ENCODE measurements around the gene ACSL6. TPM values are rescaled to one million over a fixed set of nuclear protein-coding genes. Genes with fewer than 3 reads are reported as not detected.

Gene ACSL6
- total and polyA plus RNA-seq, 5 donors: 1.7 to 6.7 (median 3.0) TPM

DNA sequence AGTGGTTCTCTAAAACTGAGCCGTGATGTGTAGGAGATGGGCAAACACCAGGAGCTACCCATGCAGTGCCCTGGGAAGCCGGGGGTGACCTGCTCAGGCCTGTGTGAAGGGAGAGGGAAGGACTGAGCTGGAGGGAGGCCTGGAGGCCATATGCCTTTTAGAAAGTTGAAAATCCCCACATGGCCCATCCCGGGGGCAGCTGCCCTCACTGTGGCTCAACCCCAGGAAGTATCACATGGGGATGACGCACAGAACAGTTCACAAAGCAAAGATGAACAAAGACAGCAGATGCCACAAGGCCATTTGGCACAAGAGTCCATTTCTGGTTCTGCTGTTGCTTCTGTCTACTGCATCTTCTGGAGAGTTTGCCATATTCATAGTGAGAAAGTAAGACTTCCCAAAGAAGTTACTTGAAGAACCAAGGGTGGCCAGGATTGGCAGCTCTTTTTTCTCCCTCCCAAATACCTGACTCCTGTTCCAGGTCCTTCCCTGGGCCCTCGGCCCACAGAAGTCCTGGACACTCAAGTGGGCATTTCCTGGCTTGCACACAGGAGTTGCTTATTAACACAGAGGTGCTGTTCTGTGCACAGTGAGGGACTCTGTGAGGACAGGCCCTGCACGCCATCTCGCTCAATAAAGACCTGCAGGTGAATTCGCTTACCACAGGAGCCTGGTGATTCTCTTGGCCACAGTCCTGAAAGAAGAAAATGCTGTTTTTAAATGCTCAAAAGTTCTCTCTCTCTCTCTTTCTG lies 25.1 kb downstream of the ACSL6 start:
- ATAC-seq (no peak), DNase-seq (no peak)
- WGBS: 91% methylated on average over 8 of the region's 8 CpGs
- Histone ChIP-seq H3K4me3 (ENCODE audit: low read length) (no peak overlapping the region), H3K27me3 (ENCODE audit: control insufficient read depth, insufficient read depth) (no peaks in the 10 kb centered on the region), H3K4me1 (ENCODE audit: control insufficient read depth, insufficient read depth, low read length) (no peaks in the 10 kb centered on the region), H3K27ac (ENCODE audit: low read length) (no peak overlapping the region), H3K9me3 (ENCODE audit: control insufficient read depth, low read length) (no peaks in the 10 kb centered on the region)
- intact Hi-C loops (cut with DNase I): no loop called here

DNA sequence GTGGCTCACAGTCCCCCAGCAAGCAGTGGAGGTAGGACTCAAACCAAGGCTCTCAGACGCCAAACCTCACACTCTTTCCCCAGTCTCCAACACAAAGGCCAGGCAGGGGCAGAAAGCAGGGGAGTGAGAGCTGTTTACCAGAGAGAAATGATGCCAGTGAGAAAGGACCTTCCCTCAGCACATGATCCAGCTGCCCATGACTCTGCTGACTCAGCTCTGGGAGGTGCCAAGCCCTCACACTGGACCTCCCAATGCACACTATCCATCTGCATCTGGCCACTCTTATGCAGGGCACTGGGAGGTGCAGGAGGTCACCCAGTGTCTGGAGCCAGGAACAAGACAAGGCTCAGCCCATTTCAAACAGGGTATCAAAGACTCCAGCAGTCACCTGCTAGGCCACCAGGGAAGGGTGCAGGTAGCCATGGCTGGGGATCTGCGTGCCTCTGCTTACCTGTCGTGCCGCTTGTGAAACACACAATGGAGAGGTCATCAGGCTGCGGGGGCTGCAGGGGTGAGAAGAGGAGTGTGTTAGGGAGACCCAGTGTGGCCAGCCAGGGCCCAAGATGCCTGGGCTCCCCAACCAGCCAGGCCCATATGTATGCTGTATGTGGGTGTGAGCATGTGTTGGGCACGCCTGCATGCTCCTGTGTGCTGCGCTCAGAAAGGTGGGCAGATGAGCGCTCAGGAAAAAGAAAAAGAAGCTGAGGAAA lies 26.3 kb downstream of the ACSL6 start:
- intact Hi-C loops (cut with DNase I): no loop called here
- no peak for ATAC-seq
- no peaks in the 10 kb centered on the region for H3K27me3 ChIP-seq (ENCODE audit: control insufficient read depth, insufficient read depth)
- WGBS: 94% methylated on average over 8 of the region's 8 CpGs
- H3K9me3 ChIP-seq (ENCODE audit: control insufficient read depth, low read length): no peaks in the 10 kb centered on the region
- H3K27ac ChIP-seq (ENCODE audit: low read length): no peak overlapping the region
- no peaks in the 10 kb centered on the region for H3K4me1 ChIP-seq (ENCODE audit: control insufficient read depth, insufficient read depth, low read length)
- H3K4me3 ChIP-seq (ENCODE audit: low read length): no peak overlapping the region
- DNase-seq: no peak

- Histone ChIP-seq H3K27me3 (ENCODE audit: control insufficient read depth, insufficient read depth) (no peaks in the 10 kb centered on the region), H3K4me3 (ENCODE audit: low read length) (no peak overlapping the region), H3K27ac (ENCODE audit: low read length) (no peak overlapping the region), H3K9me3 (ENCODE audit: control insufficient read depth, low read length) (no peaks in the 10 kb centered on the region), H3K4me1 (ENCODE audit: control insufficient read depth, insufficient read depth, low read length) (no peaks in the 10 kb centered on the region)
- 51% methylated on average over 2 of the region's 2 CpGs for WGBS
- ATAC-seq: peak; percentile 32 to 34
- DNase-seq: no peak
- intact Hi-C loops (cut with DNase I): no loop called here
These were observed 28.1 kb downstream of the ACSL6 start for GRCh38 chr5:131983244-131983771.

GRCh38 chr5:131981516-131981915 lies 29.9 kb downstream of the ACSL6 start:
- no peak overlapping the region for H3K27ac ChIP-seq (ENCODE audit: low read length)
- H3K27me3 ChIP-seq (ENCODE audit: control insufficient read depth, insufficient read depth): no peaks in the 10 kb centered on the region
- no peak for ATAC-seq
- WGBS: 80% methylated on average over 4 of the region's 4 CpGs
- no peaks in the 10 kb centered on the region for H3K9me3 ChIP-seq (ENCODE audit: control insufficient read depth, low read length)
- DNase-seq: no peak
- intact Hi-C loops (cut with DNase I): no loop called here
- no peaks in the 10 kb centered on the region for H3K4me1 ChIP-seq (ENCODE audit: control insufficient read depth, insufficient read depth, low read length)
- no peak overlapping the region for H3K4me3 ChIP-seq (ENCODE audit: low read length)

GRCh38 chr5:131980696-131981095 lies 30.8 kb downstream of the ACSL6 start:
- Histone ChIP-seq H3K9me3 (ENCODE audit: control insufficient read depth, low read length) (no peaks in the 10 kb centered on the region), H3K4me3 (ENCODE audit: low read length) (no peak overlapping the region), H3K4me1 (ENCODE audit: control insufficient read depth, insufficient read depth, low read length) (no peaks in the 10 kb centered on the region), H3K27ac (ENCODE audit: low read length) (no peak overlapping the region), H3K27me3 (ENCODE audit: control insufficient read depth, insufficient read depth) (no peaks in the 10 kb centered on the region)
- DNase-seq (no peak), ATAC-seq (no peak)
- 72% methylated on average over 4 of the region's 4 CpGs for WGBS
- intact Hi-C loops (cut with DNase I): no loop called here

DNA sequence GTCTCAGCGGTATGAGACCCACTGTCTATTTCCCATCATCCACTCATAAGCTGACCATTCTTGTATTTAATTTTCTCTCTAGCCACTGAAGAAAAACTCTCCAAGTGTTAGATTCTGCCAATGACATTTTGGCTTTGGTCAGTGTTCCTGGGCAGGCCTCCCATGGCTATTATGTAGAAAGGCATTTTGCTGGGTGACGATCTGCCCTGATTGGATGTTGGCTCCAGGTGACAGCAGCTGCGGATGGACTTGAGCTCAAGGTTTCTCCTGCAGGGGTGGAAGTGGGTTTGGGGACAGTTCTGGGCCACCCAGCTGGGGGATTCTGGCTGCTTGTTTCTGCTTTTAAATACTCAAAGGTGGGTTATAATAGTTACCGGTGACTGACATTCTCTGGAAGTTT lies 31.6 kb downstream of the ACSL6 start:
- ATAC-seq (no peak), DNase-seq (no peak)
- 65% methylated on average over 4 of the region's 4 CpGs for WGBS
- H3K4me3 ChIP-seq (ENCODE audit: low read length): no peak overlapping the region
- H3K27me3 ChIP-seq (ENCODE audit: control insufficient read depth, insufficient read depth): no peaks in the 10 kb centered on the region
- H3K4me1 ChIP-seq (ENCODE audit: control insufficient read depth, insufficient read depth, low read length): no peaks in the 10 kb centered on the region
- intact Hi-C loops (cut with DNase I): no loop called here
- H3K9me3 ChIP-seq (ENCODE audit: control insufficient read depth, low read length): no peaks in the 10 kb centered on the region
- H3K27ac ChIP-seq (ENCODE audit: low read length): no peak overlapping the region

DNA sequence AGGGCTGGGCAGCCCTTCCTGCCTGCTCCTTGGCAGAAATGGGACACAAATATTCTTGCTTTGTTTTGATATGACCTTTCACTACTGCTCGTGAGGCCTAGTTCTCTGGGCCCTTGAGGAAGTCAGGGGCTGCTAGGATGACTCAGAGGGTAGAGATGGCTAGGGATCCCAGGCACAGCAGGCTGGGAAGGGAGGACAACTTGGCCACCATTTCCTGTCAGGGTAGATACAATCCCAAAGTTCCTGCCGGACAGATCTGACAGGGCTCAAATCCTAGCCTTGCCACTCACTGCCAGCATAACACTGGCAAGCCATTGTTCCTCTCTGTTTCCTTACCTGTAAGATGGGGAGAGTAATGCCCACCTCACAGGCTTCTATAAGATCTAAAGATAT lies 34.2 kb downstream of the ACSL6 start:
- DNase-seq (no peak), ATAC-seq (no peak)
- Histone ChIP-seq H3K9me3 (ENCODE audit: control insufficient read depth, low read length) (no peaks in the 10 kb centered on the region), H3K27me3 (ENCODE audit: control insufficient read depth, insufficient read depth) (no peaks in the 10 kb centered on the region), H3K27ac (ENCODE audit: low read length) (no peak overlapping the region), H3K4me3 (ENCODE audit: low read length) (no peak overlapping the region), H3K4me1 (ENCODE audit: control insufficient read depth, insufficient read depth, low read length) (no peaks in the 10 kb centered on the region)
- WGBS: 56% methylated on average over 2 of the region's 2 CpGs
- intact Hi-C loops (cut with DNase I): no loop called here

GRCh38 chr5:131976414-131977211 lies 34.8 kb downstream of the ACSL6 start:
- intact Hi-C loops (cut with DNase I): no loop called here
- no peak overlapping the region for H3K4me3 ChIP-seq (ENCODE audit: low read length)
- no peak for DNase-seq
- no peaks in the 10 kb centered on the region for H3K4me1 ChIP-seq (ENCODE audit: control insufficient read depth, insufficient read depth, low read length)
- H3K27ac ChIP-seq (ENCODE audit: low read length): no peak overlapping the region
- H3K9me3 ChIP-seq (ENCODE audit: control insufficient read depth, low read length): no peaks in the 10 kb centered on the region
- no peaks in the 10 kb centered on the region for H3K27me3 ChIP-seq (ENCODE audit: control insufficient read depth, insufficient read depth)
- WGBS: 95% methylated on average over 6 of the region's 6 CpGs
- ATAC-seq: no peak

GRCh38 chr5:131974956-131975726 lies 36.3 kb downstream of the ACSL6 start:
- H3K27ac ChIP-seq (ENCODE audit: low read length): no peak overlapping the region
- DNase-seq: no peak
- WGBS: 53% methylated on average over 12 of the region's 12 CpGs
- H3K4me3 ChIP-seq (ENCODE audit: low read length): no peak overlapping the region
- no peaks in the 10 kb centered on the region for H3K27me3 ChIP-seq (ENCODE audit: control insufficient read depth, insufficient read depth)
- intact Hi-C loops (cut with DNase I): no loop called here
- H3K9me3 ChIP-seq (ENCODE audit: control insufficient read depth, low read length): no peaks in the 10 kb centered on the region
- no peak for ATAC-seq
- no peaks in the 10 kb centered on the region for H3K4me1 ChIP-seq (ENCODE audit: control insufficient read depth, insufficient read depth, low read length)

- WGBS: 77% methylated on average over 5 of the region's 5 CpGs
- no peaks in the 10 kb centered on the region for H3K27me3 ChIP-seq (ENCODE audit: control insufficient read depth, insufficient read depth)
- H3K4me1 ChIP-seq (ENCODE audit: control insufficient read depth, insufficient read depth, low read length): no peaks in the 10 kb centered on the region
- intact Hi-C loops (cut with DNase I): no loop called here
- no peak overlapping the region for H3K27ac ChIP-seq (ENCODE audit: low read length)
- no peaks in the 10 kb centered on the region for H3K9me3 ChIP-seq (ENCODE audit: control insufficient read depth, low read length)
- no peak overlapping the region for H3K4me3 ChIP-seq (ENCODE audit: low read length)
- DNase-seq (no peak), ATAC-seq (no peak)
These were observed 36.9 kb downstream of the ACSL6 start for GRCh38 chr5:131974622-131974955.

Data from right cardiac atrium (tissue), 5 donors.